ENCODE results near the gene COX7A2.

Gene COX7A2

GRCh38 chr6:75268121-75268987 lies 24.8 kb upstream of the COX7A2 start:
- no peak for DNase-seq

- no peak for DNase-seq
Observed at GRCh38 chr6:75267461-75267860, 23.9 kb upstream of the COX7A2 start.

GRCh38 chr6:75266716-75267291 lies 23.2 kb upstream of the COX7A2 start:
- DNase-seq = peak in 1 of 2 donors; percentile 61

DNA sequence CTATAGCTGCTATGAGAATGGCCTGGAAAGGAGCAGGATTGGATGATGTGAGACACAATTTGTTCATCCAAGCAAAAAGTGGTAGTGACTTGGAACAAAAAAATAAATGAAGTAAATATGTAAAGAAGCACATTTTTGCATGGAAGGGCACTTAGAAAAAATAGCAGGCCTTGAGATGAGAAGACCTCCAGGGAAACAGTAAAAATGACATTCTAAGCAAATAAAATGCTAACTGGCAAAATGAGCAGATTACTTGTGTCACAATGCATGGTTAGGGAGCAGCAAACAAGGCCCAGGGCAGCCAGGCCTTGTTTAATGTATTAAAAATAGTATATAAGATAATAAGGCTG lies 19.8 kb upstream of the COX7A2 start:
- no peak for DNase-seq

GRCh38 chr6:75262716-75263400 lies 19.3 kb upstream of the COX7A2 start:
- no peak for DNase-seq

- DNase-seq = no peak
Observed at GRCh38 chr6:75261299-75261698, 17.7 kb upstream of the COX7A2 start.

DNA sequence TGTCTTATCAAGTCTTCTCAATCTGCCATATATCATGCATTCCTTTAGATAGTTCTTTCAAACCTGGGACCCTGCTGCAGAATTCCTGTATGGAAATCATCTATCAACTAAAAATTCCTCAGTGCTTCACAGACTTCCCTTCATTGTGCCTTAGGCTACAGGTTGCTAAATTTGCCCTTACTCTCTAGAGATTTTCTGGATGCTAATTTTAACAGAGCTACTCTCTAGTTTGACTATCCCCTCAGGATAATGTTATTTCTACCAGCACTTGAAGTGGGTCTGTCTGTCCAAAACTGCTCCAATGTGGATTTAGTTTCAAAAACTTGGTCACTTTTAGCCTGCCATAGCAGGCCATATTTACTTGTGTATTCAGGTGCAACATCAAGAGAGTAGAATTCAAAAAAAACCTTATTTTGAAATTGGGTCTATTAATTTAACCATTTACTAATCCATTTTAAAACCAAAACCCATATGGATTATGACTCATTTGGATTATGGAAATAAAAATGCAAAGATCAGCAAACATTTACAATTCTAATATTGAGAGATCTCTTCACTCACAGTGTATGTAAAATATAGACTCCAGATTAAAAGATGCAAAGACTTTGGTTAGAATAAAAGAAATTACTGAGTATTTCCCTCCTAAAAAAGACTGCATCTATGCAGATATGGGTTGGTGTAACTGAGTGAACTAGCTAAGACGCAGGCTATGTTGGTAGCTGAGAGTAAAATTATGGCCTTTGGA lies 13.9 kb upstream of the COX7A2 start:
- DNase-seq = no peak

DNA sequence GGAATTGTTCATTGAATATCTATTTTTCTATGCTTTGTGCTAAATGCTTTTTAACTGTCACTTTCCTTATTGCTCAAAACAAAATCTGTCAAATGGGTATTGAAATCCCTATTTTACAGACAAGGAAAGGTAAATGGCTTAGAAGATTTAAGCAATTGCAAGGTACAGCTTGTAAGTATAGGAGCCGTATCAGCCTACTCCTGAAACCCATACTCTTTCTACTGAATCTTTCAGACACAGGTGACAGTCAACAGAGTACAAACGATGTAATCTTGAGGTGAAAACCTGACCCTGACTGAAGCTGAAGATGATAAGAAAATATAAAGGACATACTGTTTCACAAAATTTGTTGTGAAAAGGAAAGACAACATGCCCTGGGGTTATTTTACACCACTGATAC lies 7.0 kb upstream of the COX7A2 start:
- DNase-seq = no peak

GRCh38 chr6:75249837-75250236 lies 6.2 kb upstream of the COX7A2 start:
- DNase-seq = no peak

DNA sequence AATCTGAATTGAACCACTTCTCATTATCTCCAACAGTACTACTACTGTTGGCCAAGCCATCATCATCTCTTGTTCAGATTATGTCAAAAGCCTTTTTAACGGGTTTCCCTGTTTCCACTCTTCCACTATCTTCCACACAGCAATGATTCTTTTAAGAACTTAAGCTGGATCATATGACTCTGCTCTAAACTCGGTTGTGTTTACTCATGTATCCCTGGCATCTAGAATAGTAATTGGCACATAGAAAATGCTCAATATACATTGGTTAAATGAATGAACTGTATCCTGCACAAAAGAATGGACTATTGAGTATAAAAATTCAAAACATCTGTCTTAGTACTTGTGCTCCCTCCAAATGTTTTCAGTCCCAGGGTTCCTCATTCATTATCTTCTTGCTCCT lies 2.8 kb upstream of the COX7A2 start:
- DNase-seq = no peak

GRCh38 chr6:75244063-75244584 lies 523 bp upstream of the COX7A2 start:
- DNase-seq = no peak

DNA sequence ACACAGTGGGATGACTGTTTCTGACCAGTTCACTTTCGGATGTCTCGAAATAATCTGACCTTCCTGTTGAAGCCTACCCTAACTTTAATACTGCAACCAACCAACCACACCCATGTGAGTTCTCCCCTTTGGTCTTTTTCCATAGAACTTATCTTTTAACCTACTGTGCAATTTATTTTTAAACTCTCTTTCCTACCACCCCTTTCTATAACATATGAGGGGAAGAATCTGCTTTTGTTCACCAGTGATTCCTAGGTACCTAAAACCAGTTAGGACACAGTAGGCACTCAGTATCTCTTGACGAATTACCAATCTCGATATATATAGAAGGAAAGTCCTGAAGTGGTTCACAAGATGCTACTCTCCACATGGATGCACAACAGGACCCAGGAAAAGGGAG lies 7.0 kb downstream of the COX7A2 start:
- DNase-seq = no peak

GRCh38 chr6:75235271-75235670 lies 8.3 kb downstream of the COX7A2 start:
- DNase-seq = no peak

DNA sequence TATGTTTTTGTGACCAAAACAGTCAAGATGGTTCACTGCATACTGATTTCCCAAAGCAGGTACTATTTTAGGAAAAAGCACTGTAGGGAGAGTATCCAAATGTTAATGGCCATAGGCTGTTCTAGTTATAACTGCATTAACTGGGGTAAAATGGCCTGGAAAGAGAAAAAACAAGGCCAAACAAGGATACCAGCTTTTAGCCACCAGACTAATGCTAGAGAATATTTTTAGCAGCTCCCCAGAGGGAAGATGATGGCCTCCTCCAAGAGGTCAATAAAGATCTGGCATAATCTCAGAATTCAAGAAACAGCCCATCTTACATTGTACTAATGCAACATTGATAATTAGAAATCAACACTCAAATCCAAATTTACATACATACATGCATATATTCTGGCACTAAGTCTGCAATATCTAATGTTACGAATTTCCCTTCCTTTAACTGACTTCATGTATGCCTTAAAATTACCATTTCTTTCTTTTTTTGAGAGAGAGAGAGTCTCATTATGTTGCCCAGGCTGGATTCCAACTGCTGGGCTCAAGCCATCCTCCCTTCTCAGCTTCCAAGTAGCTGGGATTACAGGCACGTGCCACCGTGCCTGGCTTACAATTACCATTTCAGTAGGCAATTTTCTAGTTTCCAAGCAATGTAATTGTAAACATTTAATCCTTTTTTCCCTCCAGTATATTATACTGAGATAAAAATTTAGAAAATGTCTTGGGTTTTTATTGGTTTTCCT lies 9.3 kb downstream of the COX7A2 start:
- DNase-seq = no peak

DNA sequence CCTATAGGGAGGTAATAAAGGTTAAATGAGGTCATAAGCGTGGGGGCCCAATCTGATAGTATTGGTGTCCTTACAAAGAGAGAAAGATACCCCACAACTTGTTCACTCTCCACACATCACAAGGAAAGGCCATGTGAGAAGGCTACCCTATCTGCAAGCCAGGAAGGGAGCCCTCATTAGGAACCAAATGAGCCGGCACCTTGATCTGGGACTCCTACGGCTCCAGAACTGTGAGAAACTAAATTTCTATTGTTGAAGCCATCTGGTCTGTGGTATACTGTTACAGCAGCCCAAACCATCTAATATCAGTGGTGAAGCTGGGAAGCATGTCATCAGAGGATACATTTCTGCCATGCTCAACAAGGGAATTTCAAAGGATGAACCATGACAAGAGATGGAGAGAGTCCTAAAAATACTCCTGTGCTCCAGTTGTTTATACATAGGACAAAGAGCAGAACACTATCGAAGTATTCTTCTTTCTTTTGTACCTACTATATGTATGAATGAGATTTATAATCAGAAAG lies 10.4 kb downstream of the COX7A2 start:
- no peak for DNase-seq

- no peak for DNase-seq
Observed at GRCh38 chr6:75230484-75231325, 12.9 kb downstream of the COX7A2 start.

DNA sequence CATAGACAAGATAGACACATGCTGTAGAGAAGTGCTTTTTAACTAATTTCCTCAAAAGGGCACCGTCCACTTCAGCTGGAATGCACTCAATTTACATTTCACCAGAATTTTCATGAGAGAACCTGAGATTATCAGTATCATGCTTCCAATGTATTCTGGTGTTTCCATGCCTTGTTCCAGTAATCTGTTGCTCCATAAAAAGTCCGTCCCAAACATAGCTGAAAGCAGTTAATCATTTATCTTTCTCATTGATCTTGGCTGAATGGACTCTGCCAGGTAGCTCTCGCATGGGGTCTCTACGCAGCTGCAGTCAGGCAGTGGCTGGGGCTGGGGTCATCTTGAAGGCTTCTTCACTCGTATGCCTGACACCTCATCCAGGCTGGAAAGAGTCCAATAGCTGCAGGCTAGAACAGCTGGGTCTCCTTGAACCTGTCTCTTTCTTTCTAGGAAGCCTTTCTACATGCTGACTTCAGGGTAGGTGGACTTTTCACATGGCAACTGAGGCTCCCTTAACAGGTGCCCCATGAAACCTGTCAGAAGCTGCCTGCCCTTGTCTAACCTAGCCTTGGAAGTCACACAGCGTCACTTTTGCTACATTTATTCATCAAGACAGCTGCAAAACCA lies 19.2 kb downstream of the COX7A2 start:
- DNase-seq = no peak

DNA sequence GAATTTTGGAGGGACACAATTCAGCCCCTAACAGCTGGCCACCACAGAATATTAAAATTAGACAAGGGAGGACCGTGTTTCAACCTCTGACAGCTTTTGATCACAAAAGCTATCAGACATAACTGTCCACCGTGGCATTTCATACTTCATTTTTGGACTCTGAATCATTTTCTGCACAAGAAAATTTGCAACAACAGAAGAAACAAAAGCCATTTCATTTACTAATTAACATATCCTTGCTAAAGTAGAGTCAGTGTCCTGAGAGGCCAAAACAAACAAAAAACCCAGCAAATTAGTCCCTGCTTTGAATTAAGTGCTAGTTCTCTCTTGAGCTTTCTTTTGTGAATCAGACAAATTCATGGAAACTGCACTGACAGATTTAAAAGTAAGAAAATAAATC lies 20.2 kb downstream of the COX7A2 start:
- DNase-seq = no peak

- no peak for DNase-seq
Observed at GRCh38 chr6:75222261-75222660, 21.3 kb downstream of the COX7A2 start.

DNA sequence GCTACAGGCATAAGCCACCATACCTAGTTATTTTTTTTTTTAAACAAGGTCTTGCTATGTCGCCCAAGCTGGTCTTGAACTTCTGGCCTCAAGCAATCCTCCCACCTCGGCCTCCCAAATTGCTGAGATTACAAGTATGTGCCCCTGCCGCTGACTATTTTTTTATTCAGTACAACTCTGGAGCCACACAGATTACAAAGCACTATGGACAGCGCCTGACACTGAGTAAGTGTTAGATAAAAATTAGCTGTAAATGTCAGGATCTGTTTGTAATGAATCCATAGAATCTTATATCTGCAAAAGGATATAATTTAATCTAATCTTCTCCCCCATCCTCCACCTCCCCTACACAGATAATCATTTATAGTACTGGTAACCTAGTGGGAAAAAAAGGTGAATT lies 22.5 kb downstream of the COX7A2 start:
- no peak for DNase-seq

GRCh38 chr6:75220357-75220756 lies 23.2 kb downstream of the COX7A2 start:
- no peak for DNase-seq
